ENCODE data around the gene LRRC10B.

The LRRC10B gene

DNA sequence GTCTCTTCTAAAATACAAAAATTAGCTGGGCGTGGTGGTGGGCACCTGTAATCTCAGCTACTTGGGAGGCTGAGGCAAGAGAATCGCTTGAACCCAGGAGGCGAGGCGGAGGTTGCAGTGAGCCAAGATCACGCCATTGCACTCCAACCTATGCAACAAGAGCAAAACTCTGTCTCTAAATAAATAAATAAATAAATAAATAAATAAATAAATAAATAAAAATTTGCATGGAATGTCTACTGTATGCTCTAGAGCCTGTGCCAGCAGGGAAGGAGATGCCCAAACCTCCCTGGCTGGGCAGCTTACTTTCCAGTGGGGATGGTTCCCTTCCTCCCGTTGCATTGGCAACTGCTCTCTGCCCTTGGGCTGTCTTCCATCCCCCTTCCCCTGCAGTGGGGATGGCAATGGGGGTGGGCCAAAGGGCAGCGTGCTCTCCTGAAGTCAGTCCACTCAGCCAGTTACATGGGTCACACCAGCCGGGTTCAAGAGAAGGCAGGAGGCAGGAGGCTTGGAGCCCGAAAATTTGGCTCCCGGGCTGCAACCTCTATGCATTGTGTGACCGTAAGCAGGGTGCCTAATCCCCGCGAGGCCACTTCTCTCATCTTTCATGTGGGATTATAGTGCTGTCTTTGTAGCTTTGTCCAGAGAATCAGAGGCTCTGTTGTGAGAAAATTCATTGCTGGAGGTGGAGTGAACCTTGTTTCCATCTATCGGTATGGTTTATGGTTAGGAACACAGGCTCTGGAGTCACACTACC lies 1.4 kb upstream of the LRRC10B start:
- no peak for DNase-seq

- peak in 37 of 58 donors; percentile 12 to 75 (median 46) for DNase-seq
These were observed 787 bp downstream of the LRRC10B start for GRCh38 chr11:61509043-61510029.

GRCh38 chr11:61510166-61510919 lies 1.8 kb downstream of the LRRC10B start:
- no peak for DNase-seq

DNA sequence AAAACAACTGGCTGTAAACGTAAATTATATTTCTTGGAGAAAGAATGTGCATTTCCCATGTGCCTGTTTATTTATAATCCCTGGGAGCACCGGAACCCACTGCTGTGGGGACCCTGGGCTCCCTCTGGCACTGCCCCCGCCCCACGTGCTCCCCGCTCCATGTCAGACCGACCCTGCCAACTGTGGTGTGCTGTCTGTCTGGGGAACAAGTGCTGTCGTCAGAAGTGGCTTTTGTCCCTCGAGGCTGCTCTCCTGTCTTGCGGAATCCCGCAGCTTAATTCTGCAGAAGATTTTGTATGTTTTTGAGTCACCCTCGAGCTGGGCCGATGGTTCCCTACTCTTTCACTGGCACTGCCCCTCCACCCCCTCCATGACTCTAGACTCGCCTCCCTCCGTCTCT lies 2.4 kb downstream of the LRRC10B start:
- DNase-seq = no peak

- no peak for DNase-seq
These were observed 2.8 kb downstream of the LRRC10B start for GRCh38 chr11:61511383-61511782.

GRCh38 chr11:61512435-61512834 lies 3.9 kb downstream of the LRRC10B start:
- no peak for DNase-seq

DNA sequence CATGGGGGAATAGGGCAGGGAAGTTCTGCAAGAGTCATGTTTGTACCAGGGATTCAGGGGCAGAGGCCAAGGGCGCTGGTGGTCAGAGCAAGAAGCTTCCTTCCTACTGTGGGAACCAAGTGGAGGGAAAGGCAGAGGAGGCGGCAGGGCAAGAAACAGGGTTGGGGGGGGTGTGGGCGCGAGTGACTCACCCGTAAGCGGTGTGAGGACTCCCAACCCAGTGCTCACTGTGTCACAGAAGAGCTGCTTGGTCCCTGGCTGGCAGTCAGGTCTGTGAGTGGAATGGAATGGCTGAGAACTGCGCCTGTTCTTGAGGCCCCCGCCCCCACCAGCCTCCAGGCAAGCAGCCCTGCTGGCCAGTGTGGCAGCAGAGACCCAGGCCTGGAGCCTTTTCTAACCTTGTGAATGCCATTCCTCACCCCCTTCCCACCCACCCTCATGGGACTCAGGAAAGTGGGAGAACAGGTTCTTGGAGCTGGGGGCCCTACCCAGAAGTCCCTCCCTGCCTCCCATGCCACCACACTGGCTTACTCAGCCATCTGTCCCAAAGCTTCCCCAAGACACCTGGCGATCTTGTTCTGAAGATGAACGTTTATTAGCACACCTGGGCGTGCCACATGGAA lies 4.7 kb downstream of the LRRC10B start:
- DNase-seq = peak in 1 of 58 donors; percentile 26

- DNase-seq = no peak
These were observed 5.7 kb downstream of the LRRC10B start for GRCh38 chr11:61514050-61514917.

- DNase-seq = no peak
These were observed 7.1 kb downstream of the LRRC10B start for GRCh38 chr11:61515686-61516085.

DNA sequence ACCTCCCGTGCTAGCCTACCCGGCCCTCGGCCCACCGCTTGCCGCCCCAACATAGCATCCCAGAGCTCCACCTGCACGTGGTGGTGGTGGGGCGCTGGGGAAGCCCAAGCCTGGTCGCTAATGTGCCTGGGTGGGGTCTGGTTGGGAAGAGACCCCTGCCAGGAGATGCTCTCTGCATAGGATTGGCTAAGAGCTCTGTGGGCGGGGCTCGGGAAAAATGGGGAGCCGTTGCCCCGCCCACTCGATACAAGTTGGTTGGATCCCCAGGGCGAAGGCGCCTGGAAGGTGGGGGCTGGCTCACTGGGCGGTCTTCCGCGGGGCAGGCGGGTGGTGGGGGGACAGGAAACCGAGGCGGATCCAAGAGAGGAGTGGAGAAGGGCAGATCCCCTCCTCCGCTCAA lies 7.6 kb downstream of the LRRC10B start:
- DNase-seq = no peak

DNA sequence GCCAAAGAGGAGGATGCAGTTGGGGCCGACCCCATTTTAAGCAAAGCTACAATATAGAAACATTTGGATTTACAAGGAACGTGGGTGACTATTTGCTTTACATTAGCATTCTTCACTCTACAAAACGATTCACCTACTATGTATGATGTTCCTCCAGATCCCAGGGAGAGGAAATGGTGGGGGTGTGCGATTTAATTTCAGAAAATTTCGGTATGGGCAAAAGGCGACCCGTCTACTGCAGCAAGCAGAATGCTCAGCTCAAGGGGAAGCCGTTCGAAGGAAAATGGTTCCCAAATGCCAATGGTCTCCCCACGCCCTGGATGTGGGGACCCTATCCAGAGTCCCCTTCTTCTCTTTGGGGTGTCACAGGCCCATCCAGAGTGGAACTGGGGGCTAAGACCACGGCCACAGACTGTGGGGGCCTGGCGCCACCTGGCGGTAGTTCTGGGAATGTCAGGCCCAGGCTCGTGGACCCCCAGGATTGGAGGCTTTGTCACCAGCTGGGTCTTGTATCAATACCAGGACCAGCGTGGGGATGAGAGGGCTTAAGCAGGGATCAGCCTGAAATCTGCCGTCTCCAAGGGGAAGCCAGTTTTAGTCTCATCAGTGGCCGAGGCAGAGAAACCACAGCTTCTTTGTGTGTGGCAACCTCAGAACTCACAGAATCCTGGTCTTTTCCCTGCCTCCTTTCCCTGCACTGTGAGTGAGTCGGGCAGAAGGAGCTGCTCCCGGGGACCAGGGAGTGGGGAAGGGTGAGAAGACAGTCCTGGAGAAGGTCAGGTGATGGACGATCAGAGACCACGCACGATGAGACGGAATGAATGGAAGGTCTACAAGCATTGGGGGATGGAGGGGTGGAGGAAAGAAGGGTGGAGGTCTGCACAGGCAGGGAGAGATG lies 8.4 kb downstream of the LRRC10B start:
- DNase-seq = peak in 19 of 58 donors; percentile 3 to 61 (median 20)

GRCh38 chr11:61518032-61518795 lies 9.7 kb downstream of the LRRC10B start:
- DNase-seq = no peak

GRCh38 chr11:61522881-61523280 lies 14.3 kb downstream of the LRRC10B start:
- DNase-seq = no peak

GRCh38 chr11:61524446-61524845 lies 15.9 kb downstream of the LRRC10B start:
- DNase-seq = no peak

- no peak for DNase-seq
These were observed 16.5 kb downstream of the LRRC10B start for GRCh38 chr11:61524963-61525587.

DNA sequence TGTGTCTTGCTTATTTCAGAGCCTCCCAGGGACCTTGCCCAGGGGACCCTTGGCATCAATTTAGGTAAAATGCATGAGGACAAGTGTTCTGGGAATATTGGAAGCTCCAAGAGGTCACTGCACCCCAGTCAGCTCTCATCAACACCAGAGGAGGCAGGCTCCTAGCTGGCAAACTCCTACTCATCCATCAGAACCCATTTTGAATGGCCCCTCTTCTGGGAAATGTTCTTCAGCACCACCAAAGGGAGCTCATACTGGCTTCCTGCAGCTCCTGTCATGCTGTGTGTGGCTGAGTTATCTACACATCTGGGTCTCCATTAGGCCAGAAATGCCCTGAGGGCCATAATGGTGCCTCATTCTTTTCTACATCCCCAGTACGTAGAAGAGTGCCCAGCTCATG lies 17.7 kb downstream of the LRRC10B start:
- DNase-seq = no peak

GRCh38 chr11:61526956-61527731 lies 18.6 kb downstream of the LRRC10B start:
- DNase-seq = no peak
